ENCODE data around the gene TBCD. TPM values are rescaled to one million over a fixed set of nuclear protein-coding genes. Genes with fewer than 3 reads are reported as not detected.
"Not testable (repeated sequence)": the region's sequence is repeated elsewhere in the genome, so short reads cannot be mapped to it uniquely, and the experiment has no call there.

TBCD gene
- total RNA-seq, 1 experiment from 2014 or later, result 29.6 TPM

DNA sequence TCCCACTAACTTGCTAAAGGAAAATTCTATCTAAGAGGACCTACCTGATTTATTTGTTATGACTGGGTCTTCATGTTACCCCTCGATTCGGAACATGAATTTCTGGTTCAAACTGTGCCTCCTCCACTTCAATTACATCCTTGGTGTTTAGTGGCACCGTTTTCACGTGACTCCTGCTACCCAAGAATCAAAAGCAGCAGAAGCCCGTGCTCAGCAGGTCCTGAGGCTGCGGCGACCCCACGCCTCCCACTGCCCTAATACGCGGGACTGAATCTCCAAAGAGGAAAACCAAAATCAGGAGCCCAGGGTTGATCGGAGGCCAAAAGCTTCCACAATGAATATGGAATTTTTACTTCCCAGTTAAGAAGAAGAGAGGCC is 233.6 kb downstream of the TBCD start:
- no peaks in the 10 kb centered on the region for H3F3A ChIP-seq (ENCODE audit: low read length, unreplicated experiment)
- H3K27ac ChIP-seq (ENCODE audit: low read length), result no peak overlapping the region
- H3K9me3 ChIP-seq (ENCODE audit: low read length), result no peaks in the 10 kb centered on the region
- H3K4me3 ChIP-seq (ENCODE audit: low read length), result no peak overlapping the region
- H3K9me2 ChIP-seq (replicated peaks; ENCODE audit: low read length), result no peaks in the 10 kb centered on the region
- no peaks in the 10 kb centered on the region for H3K4me1 ChIP-seq (ENCODE audit: insufficient read depth, low read length)
- no TSS peak for BruUV-seq (replicated peaks)
- intact Hi-C loops (cut with micrococcal nuclease), result no loop called here
- no peaks in the 10 kb centered on the region for H4K20me1 ChIP-seq (ENCODE audit: low read length)
- H3K79me2 ChIP-seq (ENCODE audit: low read length), result no peaks in the 10 kb centered on the region
- no peak for ATAC-seq
- no peak for TF ChIP-seq EZH2phosphoT487 (IDR thresholded peaks at IDR 0.05; ENCODE audit: borderline replicate concordance, low read length)
- TF ChIP-seq EZH2 (IDR thresholded peaks at IDR 0.05; ENCODE audit: low read length, unreplicated experiment), result no peak
- TF ChIP-seq, protein P1, sequence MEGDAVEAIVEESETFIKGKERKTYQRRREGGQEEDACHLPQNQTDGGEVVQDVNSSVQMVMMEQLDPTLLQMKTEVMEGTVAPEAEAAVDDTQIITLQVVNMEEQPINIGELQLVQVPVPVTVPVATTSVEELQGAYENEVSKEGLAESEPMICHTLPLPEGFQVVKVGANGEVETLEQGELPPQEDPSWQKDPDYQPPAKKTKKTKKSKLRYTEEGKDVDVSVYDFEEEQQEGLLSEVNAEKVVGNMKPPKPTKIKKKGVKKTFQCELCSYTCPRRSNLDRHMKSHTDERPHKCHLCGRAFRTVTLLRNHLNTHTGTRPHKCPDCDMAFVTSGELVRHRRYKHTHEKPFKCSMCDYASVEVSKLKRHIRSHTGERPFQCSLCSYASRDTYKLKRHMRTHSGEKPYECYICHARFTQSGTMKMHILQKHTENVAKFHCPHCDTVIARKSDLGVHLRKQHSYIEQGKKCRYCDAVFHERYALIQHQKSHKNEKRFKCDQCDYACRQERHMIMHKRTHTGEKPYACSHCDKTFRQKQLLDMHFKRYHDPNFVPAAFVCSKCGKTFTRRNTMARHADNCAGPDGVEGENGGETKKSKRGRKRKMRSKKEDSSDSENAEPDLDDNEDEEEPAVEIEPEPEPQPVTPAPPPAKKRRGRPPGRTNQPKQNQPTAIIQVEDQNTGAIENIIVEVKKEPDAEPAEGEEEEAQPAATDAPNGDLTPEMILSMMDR (conservative IDR thresholded peaks at IDR 0.05; ENCODE audit: low read depth, low read length), result no peak
- no peak overlapping the region for H3K4me2 ChIP-seq (ENCODE audit: low read length)
- CTCF ChIA-PET, result no interaction called here
- no peak overlapping the region for H3K9ac ChIP-seq (ENCODE audit: low read length)
- POLR2A ChIA-PET (ENCODE audit: unreplicated experiment), result no interaction called here
- no peaks in the 10 kb centered on the region for H3K36me3 ChIP-seq (ENCODE audit: low read depth, low read length)
- H3K27me3 ChIP-seq (ENCODE audit: low read length), result no peaks in the 10 kb centered on the region
- no peak for DNase-seq
- no peak overlapping the region for H2AFZ ChIP-seq (ENCODE audit: low read length)

DNA sequence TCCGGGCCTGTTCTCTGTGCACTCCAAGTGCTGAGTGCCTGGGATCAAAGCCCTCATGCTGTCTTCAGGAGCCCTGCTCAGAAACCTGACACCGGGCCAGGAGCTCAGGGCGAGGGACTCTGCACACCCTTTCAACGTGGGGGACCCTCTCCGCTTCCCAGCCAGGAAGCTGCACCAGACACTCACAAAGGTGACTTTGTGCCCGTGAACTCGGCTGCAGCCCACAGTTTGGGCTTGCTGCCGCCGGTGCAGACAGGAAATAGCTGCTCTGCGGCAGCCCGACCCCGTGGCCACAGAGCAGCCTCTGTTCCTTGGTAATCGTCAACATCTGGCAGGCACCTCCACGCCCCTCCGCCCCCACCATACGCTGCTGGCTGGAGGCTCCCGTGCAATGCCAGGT is 234.1 kb downstream of the TBCD start:
- Histone ChIP-seq H2AFZ (ENCODE audit: low read length) (no peak overlapping the region), H3K4me3 (ENCODE audit: low read length) (no peak overlapping the region), H3K36me3 (ENCODE audit: low read depth, low read length) (no peaks in the 10 kb centered on the region), H3K9me2 (replicated peaks; ENCODE audit: low read length) (no peaks in the 10 kb centered on the region), H3K9ac (ENCODE audit: low read length) (no peak overlapping the region), H3F3A (ENCODE audit: low read length, unreplicated experiment) (no peaks in the 10 kb centered on the region), H3K27me3 (ENCODE audit: low read length) (no peaks in the 10 kb centered on the region), H3K27ac (ENCODE audit: low read length) (no peak overlapping the region), H3K4me2 (ENCODE audit: low read length) (no peak overlapping the region), H3K79me2 (ENCODE audit: low read length) (no peaks in the 10 kb centered on the region), H4K20me1 (ENCODE audit: low read length) (no peaks in the 10 kb centered on the region), H3K9me3 (ENCODE audit: low read length) (no peaks in the 10 kb centered on the region), H3K4me1 (ENCODE audit: insufficient read depth, low read length) (no peaks in the 10 kb centered on the region)
- ChIA-PET CTCF (no interaction called here), POLR2A (ENCODE audit: unreplicated experiment) (no interaction called here)
- BruUV-seq (replicated peaks), result no TSS peak
- TF ChIP-seq EZH2phosphoT487 (IDR thresholded peaks at IDR 0.05; ENCODE audit: borderline replicate concordance, low read length) (no peak), EZH2 (IDR thresholded peaks at IDR 0.05; ENCODE audit: low read length, unreplicated experiment) (no peak)
- TF ChIP-seq, protein P1 (conservative IDR thresholded peaks at IDR 0.05; ENCODE audit: low read depth, low read length), result no peak
- intact Hi-C loops (cut with micrococcal nuclease), result no loop called here
- DNase-seq (no peak), ATAC-seq (no peak)

DNA sequence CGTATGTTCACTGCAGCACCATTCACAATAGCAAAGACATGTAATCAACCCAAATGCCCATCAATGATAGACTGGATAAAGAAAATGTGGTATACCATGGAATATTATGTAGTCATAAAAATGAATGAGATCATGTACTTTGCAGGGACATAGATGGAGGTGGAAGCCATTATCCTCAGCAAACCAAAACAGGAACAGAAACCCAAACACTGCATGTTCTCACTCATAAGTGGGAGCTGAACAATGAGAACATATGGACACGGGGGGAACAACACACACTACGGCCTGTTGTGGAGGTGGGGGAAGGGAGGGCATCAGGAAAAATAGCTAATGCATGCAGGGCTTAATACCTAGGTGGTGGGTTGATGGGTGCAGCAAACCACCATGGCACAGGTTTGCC is 237.2 kb downstream of the TBCD start:
- DNase-seq; BruUV-seq (replicated peaks); H3K4me2 ChIP-seq (ENCODE audit: low read length); POLR2A ChIA-PET (ENCODE audit: unreplicated experiment); H3K9me2 ChIP-seq (replicated peaks; ENCODE audit: low read length); ATAC-seq; H3K36me3 ChIP-seq (ENCODE audit: low read depth, low read length); H3F3A ChIP-seq (ENCODE audit: low read length, unreplicated experiment); H3K9ac ChIP-seq (ENCODE audit: low read length); H3K27ac ChIP-seq (ENCODE audit: low read length); intact Hi-C loops (cut with micrococcal nuclease); H3K4me1 ChIP-seq (ENCODE audit: insufficient read depth, low read length); H4K20me1 ChIP-seq (ENCODE audit: low read length); H3K9me3 ChIP-seq (ENCODE audit: low read length); H3K79me2 ChIP-seq (ENCODE audit: low read length); H3K4me3 ChIP-seq (ENCODE audit: low read length); H2AFZ ChIP-seq (ENCODE audit: low read length); H3K27me3 ChIP-seq (ENCODE audit: low read length): not testable (repeated sequence)
- CTCF ChIA-PET, result interaction anchor here (0.7 kb wide), 1 partner anchor 7 kb away, joined by 4 read pairs; no protein-coding TSS in a partner anchor
